Spleen (tissue), 11 donors: ENCODE measurements around the gene YIPF3. TPM values are rescaled to one million over a fixed set of nuclear protein-coding genes. Genes with fewer than 3 reads are reported as not detected.

ENCODE experiments used
- DNase-seq: peaks from one replicate; pipeline ENCODE4 v3.0.0-alpha.2; 2020
- H3K27ac ChIP-seq, 8 donors: fragments of 200-600 bp; sonication (generic) in 7 of 8; 1 replicate in 4 of 8; 2 replicates in 4 of 8; pipeline versions ENCODE4 v1.5.0 to v1.8.0; 2016 to 2021; ENCODE audit warnings: inconsistent platforms in 4 of 8, mild to moderate bottlenecking in 4 of 8, moderate library complexity in 1 of 8
- H3K27me3 ChIP-seq, 7 donors: fragments of 200-600 bp; sonication (generic) in 6 of 7; replicated peaks in 1 of 7; 1 replicate in 4 of 7; 2 replicates in 3 of 7; pipeline versions ENCODE4 v1.5.0 to v1.8.0; 2016 to 2021; ENCODE audit warnings: inconsistent platforms in 3 of 7, mild to moderate bottlenecking in 1 of 7
- H3K36me3 ChIP-seq, 6 donors: fragments of 200-600 bp; sonication (generic) in 5 of 6; 1 replicate in 4 of 6; 2 replicates in 2 of 6; pipeline versions ENCODE4 v1.5.0 to v1.8.0; 2016 to 2021; ENCODE audit warnings: inconsistent platforms in 2 of 6
- H3K4me1 ChIP-seq, 6 donors: fragments of 200-600 bp; sonication (generic) in 5 of 6; 1 replicate in 3 of 6; 2 replicates in 3 of 6; pipeline versions ENCODE4 v1.5.0 to v1.8.0; 2016 to 2021; ENCODE audit warnings: inconsistent platforms in 3 of 6
- H3K4me3 ChIP-seq, 8 donors: fragments of 200-600 bp; sonication (generic) in 7 of 8; 1 replicate in 4 of 8; 2 replicates in 4 of 8; pipeline versions ENCODE4 v1.5.0 to v1.8.0; 2016 to 2021; ENCODE audit warnings: inconsistent platforms in 4 of 8, mild to moderate bottlenecking in 4 of 8, moderate library complexity in 2 of 8
- H3K9me3 ChIP-seq, 8 donors: fragments of 200-600 bp; sonication (generic) in 7 of 8; 1 replicate in 4 of 8; 2 replicates in 4 of 8; pipeline versions ENCODE4 v1.5.0 to v1.8.0; 2016 to 2021; ENCODE audit warnings: inconsistent platforms in 4 of 8
- CTCF ChIP-seq, 11 experiments: fragments of 200-600 bp in 7 of 11; fragments of 450-650 bp in 4 of 11; sonication (generic) in 4 of 11; IDR thresholded peaks in 8 of 11; conservative IDR thresholded peaks in 3 of 11; 1 replicate in 7 of 11; 2 replicates in 4 of 11; pipeline versions ENCODE4 v1.4.0 to v1.8.0; 2016 to 2021; ENCODE audit warnings: antibody characterized with exemption in 11 of 11, inconsistent platforms in 4 of 11, mild to moderate bottlenecking in 1 of 11
- POLR2A ChIP-seq, 3 donors: fragments of 450-650 bp; IDR thresholded peaks; one replicate each; pipeline ENCODE4 v1.5.1; 2017; ENCODE audit warnings: antibody characterized with exemption in 3 of 3, mild to moderate bottlenecking in 1 of 3
- POLR2AphosphoS5 ChIP-seq, 3 donors: sonication (generic); formaldehyde crosslinking; IDR thresholded peaks; one replicate each; pipeline ENCODE4 v1.5.1; 2017; ENCODE audit warnings: antibody characterized with exemption in 3 of 3
- WGBS, 5 donors: extraction: QIAGEN DNeasy Blood & Tissue Kit in 3 of 5; methylation state at CpG; one replicate each; pipeline versions ENCODE4 v1.1.5 to v1.1.7; 2013 to 2018; 5-methylcytosine and 5-hydroxymethylcytosine counted together
- intact Hi-C: fragments of 100-400 bp; cut with DNase I; formaldehyde crosslinking; loops from one replicate; pipeline ENCODE4 v1.15.0; 2023; ENCODE audit warnings: low total_unique reads
- polyA plus RNA-seq, 3 donors: library from polyadenylated mRNA; stranded (reverse); fragments of 200-250 nt; gene quantifications; one replicate each; pipeline ENCODE4 v1.2.1, GENCODE V29; 2013
- total RNA-seq, 7 donors: library from RNA; depleted of rRNA in 3 of 7; stranded (reverse); fragments of >200 nt in 3 of 7; fragmentation: NEBNext Ultra II Directional in 4 of 7; extraction: Animal tissue kit (Norgen Biotek cat#: 25700) in 4 of 7; gene quantifications; one replicate each; pipeline versions ENCODE4 v1.1.0 to v1.2.1, GENCODE V29; 2016 to 2021
- donor health status: healthy with polysubstance abuse.
- donor health status: DM: no; HTN: no; CAD: no; lungs with moderate emphysema.
- donor health status: DM: no; HTN: no; CAD: no.
- donor health status: Bipolar disorder and iron deficiency.
- donor health status: healthy.
- donor health status: DM: no; HTN: no; CAD: no.
- donor health status: DM: yes; HTN: yes; CAD: no.

The YIPF3 gene
- total and polyA plus RNA-seq, 10 donors: 38.0 to 80.1 (median 63.8) TPM

- peaks cover 0 to 60% (median 49%) of the 10 kb centered on the region in 6 donors for H3K36me3 ChIP-seq
These were observed 11.8 kb downstream of the YIPF3 start for GRCh38 chr6:43504756-43505593.

GRCh38 chr6:43503443-43503842 is 13.3 kb downstream of the YIPF3 start:
- no peak overlapping the region for H3K4me3 ChIP-seq
- H3K9me3 ChIP-seq: no peaks in the 10 kb centered on the region
- H3K36me3 ChIP-seq: peaks cover 0 to 75% (median 65%) of the 10 kb centered on the region in 6 donors
- H3K27me3 ChIP-seq: peaks cover 0 to 9% (median 0%) of the 10 kb centered on the region in 7 donors
- no peak for DNase-seq
- TF ChIP-seq CTCF (IDR thresholded peaks at IDR 0.05 in 8 of 11, conservative IDR thresholded peaks at IDR 0.05 in 3 of 11) (no peak), POLR2AphosphoS5 (IDR thresholded peaks at IDR 0.05) (no peak), POLR2A (IDR thresholded peaks at IDR 0.05) (no peak)
- H3K4me1 ChIP-seq: peaks cover 9 to 48% (median 20%) of the 10 kb centered on the region in 6 donors
- H3K27ac ChIP-seq: no peak overlapping the region
- intact Hi-C loops: no loop called here
- WGBS, 5 donors: 85 to 98% (median 93%) methylated on average over 7 to 8 of the region's 8 CpGs

More at GRCh38 chr6:43504756-43505593, 11.8 kb downstream of the YIPF3 start:
- DNase-seq: peak; percentile 76
- no peak overlapping the region for H3K4me3 ChIP-seq
- H3K4me1 ChIP-seq: peaks cover 17 to 51% (median 28%) of the 10 kb centered on the region in 6 donors
- WGBS, 5 donors: 83 to 96% (median 94%) methylated on average over 19 to 26 of the region's 26 CpGs
- TF ChIP-seq POLR2AphosphoS5 (IDR thresholded peaks at IDR 0.05): no peak
- TF ChIP-seq POLR2A (IDR thresholded peaks at IDR 0.05): no peak
- no peak for TF ChIP-seq CTCF (IDR thresholded peaks at IDR 0.05 in 8 of 11, conservative IDR thresholded peaks at IDR 0.05 in 3 of 11)
- peaks cover 3 to 25% (median 10%) of the 10 kb centered on the region in 7 donors for H3K27me3 ChIP-seq
- no peaks in the 10 kb centered on the region for H3K9me3 ChIP-seq
- H3K27ac ChIP-seq: peak overlapping the region in 4 of 8 donors; percentile 21 to 36 (median 27)
- intact Hi-C loops: loop anchor here (5.0 kb wide), 2 partner anchors 53 to 243 kb away; no protein-coding TSS in a partner anchor

- DNase-seq: no peak
- H3K9me3 ChIP-seq: no peaks in the 10 kb centered on the region
- H3K27me3 ChIP-seq: peaks cover 0 to 5% (median 0%) of the 10 kb centered on the region in 7 donors
- peaks cover 9 to 40% (median 19%) of the 10 kb centered on the region in 6 donors for H3K4me1 ChIP-seq
- TF ChIP-seq CTCF (IDR thresholded peaks at IDR 0.05 in 8 of 11, conservative IDR thresholded peaks at IDR 0.05 in 3 of 11): no peak
- no peak for TF ChIP-seq POLR2AphosphoS5 (IDR thresholded peaks at IDR 0.05)
- TF ChIP-seq POLR2A (IDR thresholded peaks at IDR 0.05): no peak
- 90 to 96% (median 93%) methylated on average over 4 of the region's 4 CpGs for WGBS, 5 donors
- intact Hi-C loops: no loop called here
- no peak overlapping the region for H3K27ac ChIP-seq
- peaks cover 0 to 83% (median 71%) of the 10 kb centered on the region in 6 donors for H3K36me3 ChIP-seq
- no peak overlapping the region for H3K4me3 ChIP-seq
These were observed 14.1 kb downstream of the YIPF3 start for GRCh38 chr6:43502666-43503065.

DNA sequence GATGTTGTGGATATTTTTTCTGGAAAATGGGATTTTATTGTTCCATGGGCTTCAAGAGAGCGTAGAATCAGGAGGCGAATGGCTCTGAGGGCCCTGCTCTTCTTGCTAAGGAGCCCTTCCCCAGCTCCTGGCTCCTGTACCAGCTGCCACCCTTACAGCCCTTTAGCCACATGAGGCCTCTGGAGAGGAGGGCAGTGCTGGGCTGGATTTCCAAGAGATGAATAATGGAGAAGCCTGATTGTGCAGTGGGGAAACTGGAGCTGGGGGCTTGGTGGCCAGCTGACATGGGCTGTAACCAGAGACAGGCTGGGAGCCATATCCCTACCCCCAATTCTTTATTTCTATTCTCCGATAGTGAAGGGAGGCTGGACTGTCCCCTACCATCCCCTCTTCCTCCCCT is 15.8 kb downstream of the YIPF3 start:
- intact Hi-C loops: no loop called here

More for the DNA sequence above, 15.8 kb downstream of the YIPF3 start:
- DNase-seq: no peak
- Histone ChIP-seq H3K9me3 (no peaks in the 10 kb centered on the region), H3K27me3 (no peaks in the 10 kb centered on the region), H3K27ac (no peak overlapping the region), H3K4me3 (no peak overlapping the region), H3K36me3 (peaks cover 0 to 99% (median 72%) of the 10 kb centered on the region in 6 donors), H3K4me1 (peaks cover 0 to 28% (median 6%) of the 10 kb centered on the region in 6 donors)
- 90 to 100% (median 97%) methylated on average over 3 of the region's 3 CpGs for WGBS, 5 donors
- TF ChIP-seq POLR2AphosphoS5 (IDR thresholded peaks at IDR 0.05) (no peak), CTCF (IDR thresholded peaks at IDR 0.05 in 8 of 11, conservative IDR thresholded peaks at IDR 0.05 in 3 of 11) (no peak), POLR2A (IDR thresholded peaks at IDR 0.05) (no peak)
